Stimulated activated CD4-positive, alpha-beta T cell treated with anti-CD3 and anti-CD28 coated beads, Interleukin-4, amount 100 ng/mL, for 24 hours (primary cell): ENCODE data around the gene DLG2.
"Not testable (repeated sequence)": the region's sequence is repeated elsewhere in the genome, so short reads cannot be mapped to it uniquely, and the experiment has no call there.

Source experiments
- DNase-seq: peaks from one replicate; pipeline ENCODE4 v3.0.0-alpha.2; 2020

Gene DLG2

GRCh38 chr11:85438328-85438727, 188.8 kb downstream of the DLG2 start:
- no peak for DNase-seq

- no peak for DNase-seq
Measured at GRCh38 chr11:85431319-85431718, 195.8 kb downstream of the DLG2 start.

GRCh38 chr11:85423794-85424193, 203.3 kb downstream of the DLG2 start:
- no peak for DNase-seq

GRCh38 chr11:85423316-85423715, 203.8 kb downstream of the DLG2 start:
- no peak for DNase-seq

DNA sequence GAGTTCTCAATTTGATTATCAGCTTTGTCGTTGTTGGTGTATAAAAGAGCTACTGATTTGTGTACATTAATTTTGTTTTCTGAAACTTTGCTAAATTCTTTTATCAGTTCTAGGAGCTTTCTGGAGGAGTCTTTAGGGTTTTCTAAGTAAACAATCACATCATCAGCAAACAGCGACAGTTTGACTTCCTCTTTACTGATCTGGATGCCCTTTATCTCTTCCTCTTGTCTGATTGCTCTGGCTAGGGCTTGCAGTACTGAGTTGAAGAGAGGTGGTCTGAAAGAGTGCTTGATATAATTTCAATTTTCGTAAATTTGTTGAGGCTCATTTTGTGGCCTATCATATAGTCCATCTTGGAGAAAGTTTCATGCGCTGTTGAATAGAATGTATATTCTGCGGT, 213.0 kb downstream of the DLG2 start:
- DNase-seq, result no peak

DNA sequence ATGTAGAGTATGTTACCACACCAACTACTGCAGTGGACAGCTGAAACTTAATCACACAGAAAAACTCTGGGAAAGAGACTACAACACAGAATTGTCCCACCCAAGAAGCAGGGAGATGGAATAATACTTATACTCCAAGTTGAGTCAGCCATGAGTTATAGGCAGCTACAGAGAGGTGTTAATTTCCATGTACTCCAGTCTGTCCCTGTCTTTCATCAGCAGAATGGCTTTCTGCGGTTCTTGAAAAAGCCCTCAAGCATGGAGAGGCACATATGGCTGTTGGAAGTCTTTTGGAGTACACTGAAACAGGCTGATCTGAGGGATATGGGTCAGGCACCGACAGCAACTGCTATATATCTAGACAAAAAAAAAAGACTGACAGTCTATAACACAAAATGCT, 219.5 kb downstream of the DLG2 start:
- no peak for DNase-seq

GRCh38 chr11:85406841-85407240, 220.3 kb downstream of the DLG2 start:
- no peak for DNase-seq

- no peak for DNase-seq
Measured at GRCh38 chr11:85406316-85406715, 220.8 kb downstream of the DLG2 start.

DNA sequence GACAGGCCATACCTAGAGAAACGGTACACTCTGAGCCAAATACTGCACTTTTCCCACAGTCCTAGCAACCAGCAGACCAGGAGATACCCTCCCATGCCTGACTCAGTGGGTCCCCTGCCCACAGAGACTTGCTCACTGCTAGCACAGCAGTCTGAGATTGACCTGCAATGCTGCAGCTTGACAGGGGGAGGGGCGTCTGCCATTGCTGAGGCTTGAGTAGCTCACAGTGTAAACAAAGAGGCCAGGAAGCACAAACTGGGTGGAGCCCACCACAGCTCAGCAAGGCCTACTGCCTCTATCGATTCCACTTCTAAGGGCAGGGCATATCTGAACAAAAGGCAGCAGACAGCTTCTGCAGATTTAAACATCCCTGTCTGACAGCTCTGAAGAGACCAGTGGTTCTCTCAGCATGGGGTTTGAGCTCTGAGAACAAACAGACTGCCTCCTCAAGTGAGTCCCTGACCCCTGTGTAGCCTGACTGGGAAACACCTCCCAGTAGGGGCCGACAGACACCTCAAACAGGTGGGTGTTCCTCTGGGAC, 231.6 kb downstream of the DLG2 start:
- not testable (repeated sequence) for DNase-seq

GRCh38 chr11:85394283-85394682, 232.9 kb downstream of the DLG2 start:
- DNase-seq, result no peak

DNA sequence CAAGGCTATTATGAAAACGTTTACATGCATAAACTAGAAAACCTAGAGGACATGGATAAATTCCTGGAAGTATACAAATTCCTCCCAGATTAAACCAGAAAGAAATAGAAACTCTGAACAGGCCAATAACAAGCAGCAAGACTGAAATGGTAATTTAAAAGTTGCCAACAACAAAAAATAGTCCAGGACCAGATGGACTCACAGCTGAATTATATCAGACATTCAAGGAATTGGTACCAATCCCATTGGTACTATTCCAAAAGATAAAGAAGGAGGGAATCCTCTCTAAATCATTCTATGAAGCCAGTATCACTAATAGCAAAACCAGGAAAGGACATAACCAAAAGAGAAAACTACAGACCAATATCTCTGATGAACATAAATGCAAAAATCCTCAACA, 236.0 kb downstream of the DLG2 start:
- DNase-seq, result no peak

DNA sequence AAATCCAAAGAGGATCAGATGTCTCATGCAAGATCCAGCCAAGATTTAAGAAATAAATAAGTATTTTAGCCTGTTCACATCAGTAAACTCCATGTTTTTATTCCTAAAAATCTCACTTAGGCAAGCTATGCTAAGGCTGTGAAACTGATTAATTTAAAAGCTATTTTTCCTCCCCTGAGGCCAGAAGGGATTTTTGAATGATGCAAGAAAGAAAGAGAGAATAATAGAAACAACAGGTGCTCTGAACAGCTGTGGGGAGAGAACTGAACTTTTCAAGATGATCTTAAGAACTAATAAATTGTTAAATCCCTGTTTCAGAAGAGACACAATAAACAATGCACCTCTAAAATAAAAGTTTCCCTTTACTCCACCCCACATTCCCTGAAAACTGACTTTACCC, 241.6 kb downstream of the DLG2 start:
- DNase-seq, result no peak

- no peak for DNase-seq
Measured at GRCh38 chr11:85385111-85385510, 242.0 kb downstream of the DLG2 start.

DNA sequence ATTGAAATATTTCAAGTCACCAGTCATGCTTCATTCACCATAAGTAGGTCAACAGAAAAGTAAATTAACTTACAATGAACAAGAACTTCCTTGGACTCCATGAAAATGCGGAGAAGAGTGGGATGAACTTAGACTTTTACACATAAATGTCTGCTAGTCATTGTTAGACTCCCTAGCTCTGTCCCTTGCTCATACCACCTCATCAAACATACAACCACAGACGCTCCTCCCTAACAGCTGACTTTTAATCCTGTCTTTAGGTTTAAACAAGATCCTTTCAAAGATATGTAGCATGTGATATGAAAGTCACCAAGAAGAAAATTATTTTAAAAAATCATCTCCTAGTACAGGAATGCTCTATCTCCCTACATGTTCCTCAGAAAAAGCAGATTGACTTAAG, 248.1 kb downstream of the DLG2 start:
- DNase-seq, result no peak

- no peak for DNase-seq
Measured at GRCh38 chr11:85377901-85378300, 249.2 kb downstream of the DLG2 start.

DNA sequence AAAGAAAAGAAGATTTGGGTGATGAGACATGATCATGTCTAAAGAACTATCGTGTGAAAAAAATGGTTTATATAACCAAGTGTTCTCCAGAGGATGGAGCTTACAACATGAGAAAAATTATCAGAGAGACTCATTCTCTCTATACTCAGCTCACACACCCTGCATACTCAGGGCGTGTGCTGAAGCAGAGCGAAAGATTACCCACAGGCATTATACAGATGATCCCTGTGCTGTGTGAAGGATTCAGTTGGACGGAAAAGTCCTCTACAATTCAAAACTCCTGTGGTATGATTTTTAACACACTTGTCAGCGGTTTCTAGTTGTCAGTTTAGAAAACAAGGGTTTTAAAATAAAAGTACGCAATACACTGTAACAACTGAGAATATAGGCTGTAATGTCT, 267.3 kb downstream of the DLG2 start:
- DNase-seq, result no peak

GRCh38 chr11:85355921-85356320, 271.2 kb downstream of the DLG2 start:
- DNase-seq, result no peak

- DNase-seq, result not testable (repeated sequence)
Measured at GRCh38 chr11:85349539-85349938, 277.6 kb downstream of the DLG2 start.

DNA sequence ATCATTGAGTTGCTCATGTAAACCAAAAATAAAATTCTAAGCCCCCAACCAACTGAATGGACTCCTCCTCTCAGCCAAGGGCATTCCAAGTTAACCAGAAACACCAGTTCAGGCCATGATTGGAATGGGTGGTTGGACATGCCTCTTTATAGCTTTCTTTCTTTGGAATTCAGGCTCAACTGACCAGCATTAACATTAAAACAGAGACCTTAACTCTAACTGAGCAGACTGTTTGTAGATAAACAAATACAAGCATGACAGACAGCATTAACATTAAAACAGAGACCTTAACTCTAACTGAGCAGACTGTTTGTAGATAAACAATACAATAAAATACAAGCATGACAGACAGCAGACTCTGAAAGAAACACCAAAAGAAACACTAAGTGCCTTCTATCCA, 278.2 kb downstream of the DLG2 start:
- DNase-seq, result no peak

DNA sequence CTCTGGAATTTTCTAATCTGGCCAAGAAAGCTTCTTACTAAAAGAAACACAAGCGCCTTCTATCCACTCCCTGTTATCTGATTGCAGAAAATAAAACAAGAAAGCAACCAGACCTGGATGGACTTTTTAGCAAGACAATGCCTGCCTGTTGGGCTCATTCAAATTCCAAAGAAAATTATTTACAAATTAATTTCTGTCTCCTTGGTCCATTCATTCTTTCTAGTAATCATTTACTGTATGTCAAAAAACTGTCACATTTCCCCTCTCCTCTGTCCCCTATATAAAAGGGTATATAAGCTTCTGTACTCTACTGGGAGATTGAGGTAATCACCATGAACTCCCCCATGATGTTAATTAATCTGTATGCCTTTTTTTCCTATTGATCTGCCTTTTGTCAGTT, 279.9 kb downstream of the DLG2 start:
- DNase-seq, result no peak

DNA sequence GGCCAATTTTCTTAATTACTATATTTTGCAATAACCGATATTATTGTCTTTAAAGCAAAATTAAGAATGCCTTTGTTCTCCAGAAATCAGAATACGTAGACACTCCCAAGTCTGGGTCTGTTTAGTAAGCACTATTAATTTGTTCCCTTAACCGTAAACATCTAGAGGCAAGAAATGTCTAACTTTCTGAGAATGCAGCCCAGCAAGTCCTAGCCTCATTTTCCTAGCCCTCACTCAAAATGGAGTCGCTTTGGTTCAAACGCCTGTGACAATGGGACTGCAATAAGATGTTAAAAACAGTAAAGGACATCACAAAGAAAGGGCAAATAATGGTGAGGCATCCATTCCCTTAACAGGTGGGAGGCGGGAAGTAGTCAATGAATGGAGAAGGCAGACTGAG, 280.7 kb downstream of the DLG2 start:
- no peak for DNase-seq

- not testable (repeated sequence) for DNase-seq
Measured at GRCh38 chr11:85340846-85341245, 286.3 kb downstream of the DLG2 start.

GRCh38 chr11:85318573-85318972, 308.6 kb downstream of the DLG2 start:
- no peak for DNase-seq

DNA sequence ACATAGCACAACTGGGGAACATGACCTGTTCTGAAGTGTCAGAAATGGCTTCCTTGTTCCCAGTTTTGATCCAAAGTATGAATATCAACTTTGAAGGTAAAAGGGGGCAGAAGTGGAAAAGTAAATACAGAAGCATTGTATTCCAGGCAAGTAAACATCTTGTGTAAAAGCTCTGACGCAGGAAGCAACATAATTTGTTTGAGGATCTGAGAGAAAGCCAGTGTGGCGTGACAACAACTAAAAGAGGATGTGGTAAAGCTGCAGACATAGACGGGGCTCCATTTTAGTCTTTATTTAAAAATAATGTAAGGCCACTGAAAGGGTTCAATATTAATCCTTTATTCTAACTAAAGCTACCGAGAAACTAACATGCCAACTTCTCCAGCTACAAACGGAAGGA, 310.2 kb downstream of the DLG2 start:
- DNase-seq, result no peak

DNA sequence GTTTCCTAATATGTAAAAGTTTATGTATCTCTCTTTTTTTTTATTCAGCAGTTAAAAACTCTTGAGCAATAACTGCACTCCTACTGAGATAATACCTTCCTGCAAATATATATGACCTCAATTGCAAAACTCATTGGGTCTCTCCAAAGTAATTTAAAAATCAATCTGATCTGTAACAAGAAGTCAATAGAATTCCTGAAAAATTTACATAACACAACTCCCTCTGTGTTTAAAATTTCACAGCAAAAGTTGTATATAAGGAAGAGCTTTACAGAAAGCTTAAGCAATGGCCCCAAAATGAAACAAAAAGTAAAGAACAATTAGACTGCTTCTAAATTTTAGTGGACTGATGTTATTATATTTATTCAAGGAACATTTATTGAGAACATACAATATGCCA, 313.4 kb downstream of the DLG2 start:
- no peak for DNase-seq

DNA sequence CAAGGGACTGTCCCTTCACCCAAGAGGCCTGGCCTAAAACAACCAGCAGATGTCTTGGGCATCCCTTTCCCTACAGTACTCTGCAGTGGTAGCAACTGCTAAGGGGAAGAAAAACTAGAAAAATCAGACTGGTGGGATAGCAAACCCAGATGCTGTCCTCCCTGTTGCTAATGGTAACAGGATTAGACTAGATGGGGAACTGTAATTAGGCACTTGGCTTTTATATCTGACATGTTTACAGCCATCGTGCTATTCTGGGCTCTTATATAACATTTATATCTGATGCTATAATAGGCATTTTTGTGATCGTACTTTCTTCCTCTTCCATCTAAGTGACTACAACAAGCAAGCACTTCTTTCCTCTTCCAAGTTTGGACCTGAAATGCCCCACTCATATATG, 316.7 kb downstream of the DLG2 start:
- no peak for DNase-seq
